Smooth muscle cell (in vitro differentiated cells): ENCODE data around the gene CACNB4. TPM values are rescaled to one million over a fixed set of nuclear protein-coding genes. Genes with fewer than 3 reads are reported as not detected.
A peak's percentile ranks its signal among the peaks of the same experiment; 100 is the strongest.

Experiments
- DNase-seq: peaks from one replicate; lab custom pipeline; 2025; ENCODE audit not compliant: unreplicated experiment; lab: John Stamatoyannopoulos, UW
- H2AFZ ChIP-seq: fragments of 200-600 bp; sonication (generic); 2 replicates; pipeline ENCODE4 v1.6.0; 2016; ENCODE audit warnings: antibody characterized with exemption, low read depth, mild to moderate bottlenecking
- H3F3A ChIP-seq: fragments of 200-600 bp; sonication (generic); 2 replicates; pipeline ENCODE4 v1.6.0; 2017; ENCODE audit warnings: antibody characterized with exemption, low read depth
- H3K27ac ChIP-seq: fragments of 200-600 bp; sonication (generic); 2 replicates; pipeline ENCODE4 v1.5.1; 2016; ENCODE audit warnings: low read depth, mild to moderate bottlenecking
- H3K27me3 ChIP-seq: fragments of 200-600 bp; sonication (generic); 2 replicates; pipeline ENCODE4 v1.6.1; 2016; ENCODE audit warnings: low read depth, mild to moderate bottlenecking
- H3K36me3 ChIP-seq: fragments of 200-600 bp; sonication (generic); 2 replicates; pipeline ENCODE4 v1.5.1; 2016; ENCODE audit warnings: low read depth
- H3K4me1 ChIP-seq: fragments of 200-600 bp; sonication (generic); 2 replicates; pipeline ENCODE4 v1.5.1; 2016; ENCODE audit warnings: low read depth
- H3K4me2 ChIP-seq: fragments of 200-600 bp; sonication (generic); 2 replicates; pipeline ENCODE4 v1.6.0; 2016; ENCODE audit warnings: mild to moderate bottlenecking
- H3K4me3 ChIP-seq: fragments of 200-600 bp; sonication (generic); 2 replicates; pipeline ENCODE4 v1.5.1; 2016; ENCODE audit warnings: mild to moderate bottlenecking
- H3K79me2 ChIP-seq: fragments of 200-600 bp; sonication (generic); 2 replicates; pipeline ENCODE4 v1.6.0; 2016; ENCODE audit warnings: low read depth, mild to moderate bottlenecking
- H3K9ac ChIP-seq: fragments of 200-600 bp; sonication (generic); 2 replicates; pipeline ENCODE4 v1.6.0; 2016; ENCODE audit warnings: low read depth
- H3K9me3 ChIP-seq: fragments of 200-600 bp; sonication (generic); replicated peaks from 2 replicates; pipeline ENCODE4 v1.5.1; 2016; ENCODE audit warnings: low read depth
- H4K20me1 ChIP-seq: fragments of 200-600 bp; sonication (generic); 2 replicates; pipeline ENCODE4 v1.6.0; 2016; ENCODE audit warnings: low read depth
- WGBS: methylation state at CpG from one replicate; pipeline ENCODE4 v1.1.7; 2016; ENCODE audit warnings: low lambda C conversion rate; 5-methylcytosine and 5-hydroxymethylcytosine counted together
- polyA plus RNA-seq: library from polyadenylated mRNA; unstranded; fragments of >200 nt; fragmentation: Nextera tagmentation; extraction: Ambion mirVana; gene quantifications from 2 replicates; pipeline ENCODE4 v1.2.1, GENCODE V29; 2016
- total RNA-seq: library from RNA; depleted of rRNA; stranded (reverse); fragments of >200 nt; gene quantifications from 2 replicates; pipeline ENCODE4 v1.2.3, GENCODE V29; 2014
- TF ChIP-seq, protein P1 (sequence below): fragments of 200-600 bp; sonication (generic); IDR thresholded peaks from 2 replicates; pipeline ENCODE4 v1.5.1; 2017; ENCODE audit warnings: borderline replicate concordance, mild to moderate bottlenecking, antibody characterized with exemption; ENCODE audit not compliant: insufficient read depth, poor library complexity, severe bottlenecking

CACNB4 gene
- total and polyA plus RNA-seq, 2 experiments from 2014 or later: 0.06 to 1.4 TPM

DNA sequence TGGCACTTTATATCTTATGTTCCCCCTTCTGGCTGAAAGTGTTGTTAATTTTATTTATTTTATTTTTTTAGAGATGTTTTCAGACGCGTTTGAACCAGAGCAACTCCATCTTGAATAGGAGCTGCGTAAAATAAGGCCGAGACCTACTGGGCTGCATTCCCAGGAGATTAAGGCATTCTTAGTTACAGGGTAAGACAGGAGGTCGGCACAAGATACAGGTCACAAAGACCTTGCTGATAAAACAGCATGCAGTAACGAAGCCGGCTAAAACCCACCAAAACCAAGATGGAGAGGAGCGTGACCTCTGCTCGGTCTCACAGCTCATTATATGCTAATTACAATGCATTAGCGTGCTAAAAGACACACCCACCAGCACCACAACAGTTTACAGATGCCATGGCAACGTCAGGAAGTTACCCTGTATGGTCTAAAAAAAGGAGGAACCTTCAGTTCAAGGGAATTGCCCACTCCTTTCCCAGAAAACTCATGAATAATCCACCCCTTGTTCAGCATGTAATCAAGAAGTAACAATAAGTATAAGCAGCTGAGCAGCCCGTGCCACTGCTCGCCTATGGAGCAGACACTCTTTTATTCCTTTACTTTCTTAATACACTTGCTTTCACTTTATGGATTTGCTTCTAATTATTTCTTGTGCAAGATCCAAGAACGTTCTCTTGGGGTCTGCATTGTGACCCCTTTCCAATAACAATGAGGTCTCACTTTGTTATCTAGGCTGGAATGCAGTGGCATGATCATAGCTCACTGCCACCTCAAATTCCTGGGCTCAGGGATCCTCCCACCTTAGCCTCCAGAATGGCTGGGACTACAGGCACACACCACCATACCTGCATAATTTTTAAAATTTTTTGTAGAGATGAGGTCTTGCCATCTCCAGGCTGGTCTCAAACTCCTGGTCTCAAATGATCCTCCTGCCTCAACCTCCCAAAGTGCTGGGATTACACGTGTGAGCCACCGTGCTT is 55.9 kb downstream of the CACNB4 start:
- TF ChIP-seq, protein P1, sequence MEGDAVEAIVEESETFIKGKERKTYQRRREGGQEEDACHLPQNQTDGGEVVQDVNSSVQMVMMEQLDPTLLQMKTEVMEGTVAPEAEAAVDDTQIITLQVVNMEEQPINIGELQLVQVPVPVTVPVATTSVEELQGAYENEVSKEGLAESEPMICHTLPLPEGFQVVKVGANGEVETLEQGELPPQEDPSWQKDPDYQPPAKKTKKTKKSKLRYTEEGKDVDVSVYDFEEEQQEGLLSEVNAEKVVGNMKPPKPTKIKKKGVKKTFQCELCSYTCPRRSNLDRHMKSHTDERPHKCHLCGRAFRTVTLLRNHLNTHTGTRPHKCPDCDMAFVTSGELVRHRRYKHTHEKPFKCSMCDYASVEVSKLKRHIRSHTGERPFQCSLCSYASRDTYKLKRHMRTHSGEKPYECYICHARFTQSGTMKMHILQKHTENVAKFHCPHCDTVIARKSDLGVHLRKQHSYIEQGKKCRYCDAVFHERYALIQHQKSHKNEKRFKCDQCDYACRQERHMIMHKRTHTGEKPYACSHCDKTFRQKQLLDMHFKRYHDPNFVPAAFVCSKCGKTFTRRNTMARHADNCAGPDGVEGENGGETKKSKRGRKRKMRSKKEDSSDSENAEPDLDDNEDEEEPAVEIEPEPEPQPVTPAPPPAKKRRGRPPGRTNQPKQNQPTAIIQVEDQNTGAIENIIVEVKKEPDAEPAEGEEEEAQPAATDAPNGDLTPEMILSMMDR: no peak
- Histone ChIP-seq H3K4me1 (no peaks in the 10 kb centered on the region), H3K9me3 (no peaks in the 10 kb centered on the region), H3F3A (no peaks in the 10 kb centered on the region), H4K20me1 (no peaks in the 10 kb centered on the region), H3K4me3 (no peak overlapping the region), H3K27me3 (no peaks in the 10 kb centered on the region), H3K79me2 (no peaks in the 10 kb centered on the region), H3K4me2 (no peak overlapping the region), H2AFZ (no peak overlapping the region), H3K36me3 (no peaks in the 10 kb centered on the region), H3K27ac (no peak overlapping the region), H3K9ac (no peak overlapping the region)
- WGBS: 79% methylated on average over 16 of the region's 16 CpGs
- DNase-seq: no peak

DNA sequence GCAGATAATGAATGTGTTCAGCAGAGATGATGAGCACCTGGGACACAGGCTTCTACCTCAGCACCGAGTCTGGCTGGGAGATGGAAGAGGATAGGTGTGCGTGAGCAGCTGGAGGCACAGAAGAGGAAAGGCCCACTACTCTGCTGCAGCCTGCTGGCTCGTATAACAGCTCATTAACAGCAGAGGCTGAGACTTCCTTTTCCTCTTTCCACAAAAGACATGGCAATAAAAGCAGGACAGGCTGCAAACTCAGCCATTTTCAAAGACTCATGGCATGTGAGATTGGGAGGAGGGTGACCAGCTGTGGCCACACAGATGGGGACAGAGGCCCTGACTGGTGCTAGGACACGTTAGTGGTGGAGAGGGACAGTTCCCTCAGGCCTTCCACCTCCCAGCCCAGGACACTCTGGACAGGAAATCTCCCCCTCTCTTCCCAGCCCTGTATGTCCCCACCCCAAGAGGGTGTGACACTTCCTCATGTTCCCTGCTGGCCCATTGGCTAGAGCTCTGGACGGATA is 60.3 kb downstream of the CACNB4 start:
- no peaks in the 10 kb centered on the region for H3K79me2 ChIP-seq

DNA sequence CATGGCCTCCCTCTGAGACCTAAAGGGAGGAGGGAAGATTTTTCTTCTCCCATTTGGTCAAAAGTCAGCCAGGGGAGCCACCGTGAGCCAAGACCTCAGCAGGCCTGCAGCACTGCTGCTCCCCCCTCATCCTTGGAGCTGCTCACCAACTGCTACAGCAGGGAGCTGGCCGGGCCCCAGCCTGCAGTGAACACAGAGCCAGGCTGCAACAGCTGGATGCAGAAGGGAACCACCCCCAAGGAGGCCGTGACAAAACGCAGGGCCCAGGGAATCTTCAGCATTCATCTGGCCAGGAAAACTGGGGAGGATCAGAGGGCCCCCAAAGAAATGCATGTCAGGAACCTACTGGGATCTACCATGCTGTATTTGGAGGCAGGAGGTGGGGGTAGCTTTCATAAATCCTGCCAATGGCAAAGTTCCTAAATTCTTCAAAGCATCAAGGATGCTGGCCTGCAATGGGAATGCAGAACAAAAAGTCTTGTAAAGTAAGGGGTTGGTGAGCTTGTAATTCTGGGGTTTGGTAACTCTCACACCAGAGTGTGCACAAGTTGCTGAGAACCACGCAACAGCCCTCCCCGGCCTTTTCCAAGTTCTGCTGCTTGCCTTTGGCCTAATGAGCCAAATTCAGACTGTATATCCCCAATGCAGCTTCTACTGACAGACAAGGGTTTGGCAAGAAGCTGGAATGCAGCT is 61.0 kb downstream of the CACNB4 start:
- no peak for DNase-seq
- no peak overlapping the region for H3K9ac ChIP-seq
- 69% methylated on average over 6 of the region's 6 CpGs for WGBS

More for the DNA sequence above, 60.3 kb downstream of the CACNB4 start:
- Histone ChIP-seq H3K4me3 (no peak overlapping the region), H4K20me1 (no peaks in the 10 kb centered on the region), H3K36me3 (no peaks in the 10 kb centered on the region), H3K4me2 (no peak overlapping the region), H3F3A (no peaks in the 10 kb centered on the region), H3K27me3 (no peaks in the 10 kb centered on the region), H3K9ac (no peak overlapping the region), H3K27ac (no peak overlapping the region), H2AFZ (peak overlapping the region; percentile 28), H3K9me3 (no peaks in the 10 kb centered on the region), H3K4me1 (peaks cover 4% of the 10 kb centered on the region)
- DNase-seq: no peak
- WGBS: 41% methylated on average over 5 of the region's 5 CpGs
- TF ChIP-seq, protein P1: no peak

More for the DNA sequence above, 61.0 kb downstream of the CACNB4 start:
- Histone ChIP-seq H4K20me1 (no peaks in the 10 kb centered on the region), H3K36me3 (no peaks in the 10 kb centered on the region), H3F3A (no peaks in the 10 kb centered on the region), H3K9me3 (no peaks in the 10 kb centered on the region), H2AFZ (peak overlapping the region; percentile 28), H3K4me3 (no peak overlapping the region), H3K27ac (no peak overlapping the region), H3K4me1 (peaks cover 4% of the 10 kb centered on the region), H3K79me2 (no peaks in the 10 kb centered on the region), H3K27me3 (no peaks in the 10 kb centered on the region), H3K4me2 (no peak overlapping the region)
- TF ChIP-seq, protein P1: no peak
